HUES64 (cell line): ENCODE results near the gene APOC1.

Source experiments
- H3K27ac ChIP-seq: 2 replicates; pipeline ENCODE4 v1.7.0; 2013; ENCODE audit warnings: low read depth, low read length, inconsistent platforms
- H3K27me3 ChIP-seq: 2 replicates; pipeline ENCODE4 v1.6.1; 2013; ENCODE audit warnings: mild to moderate bottlenecking, low read length; ENCODE audit not compliant: insufficient read depth
- H3K36me3 ChIP-seq: 2 replicates; pipeline ENCODE4 v1.6.1; 2013; ENCODE audit warnings: mild to moderate bottlenecking, low read length; ENCODE audit not compliant: insufficient read depth
- H3K4me1 ChIP-seq: 2 replicates; pipeline ENCODE4 v1.6.1; 2013; ENCODE audit warnings: mild to moderate bottlenecking, low read length, moderate library complexity; ENCODE audit not compliant: insufficient read depth
- H3K4me3 ChIP-seq: 2 replicates; pipeline ENCODE4 v1.5.1; 2013; ENCODE audit warnings: mild to moderate bottlenecking, low read length, moderate library complexity
- H3K9ac ChIP-seq: 2 replicates; pipeline ENCODE4 v1.6.1; 2013; ENCODE audit warnings: mild to moderate bottlenecking, low read depth, low read length
- H3K9me3 ChIP-seq: 2 replicates; pipeline ENCODE4 v1.6.1; 2013; ENCODE audit warnings: low read depth, low read length; ENCODE audit not compliant: insufficient read depth
- WGBS: fragments of 150-250, 120-280 bp; methylation state at CpG from one replicate; pipeline ENCODE4 v1.1.7; 2013; ENCODE audit warnings: missing lambda C conversion rate; 5-methylcytosine and 5-hydroxymethylcytosine counted together

APOC1 gene

GRCh38 chr19:44960906-44961728 is 46.7 kb downstream of the APOC1 start:
- peaks cover 29% of the 10 kb centered on the region for H3K36me3 ChIP-seq
- no peaks in the 10 kb centered on the region for H3K9me3 ChIP-seq
- H3K27me3 ChIP-seq = no peaks in the 10 kb centered on the region
- H3K27ac ChIP-seq = no peak overlapping the region
- H3K4me3 ChIP-seq = no peak overlapping the region
- WGBS = 86% methylated on average over 8 of the region's 8 CpGs
- H3K9ac ChIP-seq = no peak overlapping the region
- H3K4me1 ChIP-seq = peaks cover 5% of the 10 kb centered on the region; the same call in 1 of the 2 replicates

DNA sequence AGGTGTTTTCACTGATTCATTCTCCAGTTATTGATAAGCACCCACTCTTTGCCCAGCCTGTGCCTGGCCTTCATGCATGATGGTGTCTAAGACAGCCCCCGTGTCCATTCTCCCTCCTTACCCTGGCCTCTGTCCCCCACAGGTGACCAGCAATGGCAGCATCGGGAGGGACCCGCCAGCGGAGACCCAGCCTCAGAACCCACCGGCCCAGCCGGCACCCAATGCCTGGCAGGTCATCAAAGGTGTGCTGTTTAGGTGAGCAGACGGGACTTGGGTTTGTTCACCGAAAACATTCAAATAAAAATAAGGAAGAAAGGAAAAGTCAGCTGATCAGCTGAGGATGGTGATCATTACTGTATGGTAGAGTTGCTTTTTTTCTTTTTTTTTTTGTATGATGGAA is 47.4 kb downstream of the APOC1 start:
- no peak overlapping the region for H3K4me3 ChIP-seq
- no peak overlapping the region for H3K27ac ChIP-seq
- WGBS = 95% methylated on average over 8 of the region's 8 CpGs

GRCh38 chr19:44968118-44968517 is 53.7 kb downstream of the APOC1 start:
- Histone ChIP-seq H3K4me1 (no peaks in the 10 kb centered on the region), H3K27ac (no peak overlapping the region), H3K9ac (no peak overlapping the region), H3K4me3 (no peak overlapping the region), H3K36me3 (peaks cover 33% of the 10 kb centered on the region), H3K9me3 (no peaks in the 10 kb centered on the region), H3K27me3 (no peaks in the 10 kb centered on the region)
- 97% methylated on average over 5 of the region's 5 CpGs for WGBS

More for the DNA sequence above, 47.4 kb downstream of the APOC1 start:
- Histone ChIP-seq H3K9me3 (no peaks in the 10 kb centered on the region), H3K27me3 (no peaks in the 10 kb centered on the region), H3K36me3 (peaks cover 29% of the 10 kb centered on the region), H3K4me1 (no peaks in the 10 kb centered on the region), H3K9ac (no peak overlapping the region)

DNA sequence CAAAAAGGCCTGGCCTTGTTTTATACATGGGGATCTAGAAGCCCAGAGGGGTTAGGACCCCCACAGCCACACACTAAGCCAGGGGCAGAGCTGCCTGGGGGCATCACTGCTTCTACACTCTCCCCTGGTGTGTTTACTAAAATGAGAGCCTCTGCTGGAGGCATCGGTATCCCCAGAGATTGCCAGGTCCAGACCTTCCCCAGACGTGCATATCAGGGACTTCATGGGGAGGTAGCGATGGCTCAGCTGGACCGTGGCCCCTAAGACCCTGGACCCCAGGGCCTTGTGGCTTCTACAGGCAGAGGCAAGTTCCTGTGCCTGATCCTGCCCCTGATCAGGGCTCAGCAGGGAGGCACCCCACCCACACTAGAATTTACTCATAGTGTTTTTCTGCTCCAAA is 54.3 kb downstream of the APOC1 start:
- Histone ChIP-seq H3K27me3 (no peaks in the 10 kb centered on the region), H3K9ac (no peak overlapping the region), H3K27ac (no peak overlapping the region), H3K9me3 (no peaks in the 10 kb centered on the region), H3K4me3 (no peak overlapping the region), H3K4me1 (no peaks in the 10 kb centered on the region), H3K36me3 (peaks cover 38% of the 10 kb centered on the region)
- 95% methylated on average over 4 of the region's 4 CpGs for WGBS
